HG03460 (cell line): Measurements from ENCODE around the gene PCGF3.
"Not testable (repeated sequence)": the region's sequence is repeated elsewhere in the genome, so short reads cannot be mapped to it uniquely, and the experiment has no call there.

Experiments used
- ATAC-seq: cut with Tn5 transposase; IDR thresholded peaks from one replicate; pipeline ENCODE4 v1.9.1; 2021; ENCODE audit not compliant: unreplicated experiment

PCGF3 gene

GRCh38 chr4:762211-763190 is 56.9 kb downstream of the PCGF3 start:
- no peak for ATAC-seq

GRCh38 chr4:763191-763810 is 57.7 kb downstream of the PCGF3 start:
- no peak for ATAC-seq

GRCh38 chr4:763922-764321 is 58.3 kb downstream of the PCGF3 start:
- no peak for ATAC-seq

GRCh38 chr4:764405-765169 is 59.0 kb downstream of the PCGF3 start:
- no peak for ATAC-seq

- no peak for ATAC-seq
Measured at GRCh38 chr4:766152-766515, 60.5 kb downstream of the PCGF3 start.

GRCh38 chr4:766559-767283 is 61.1 kb downstream of the PCGF3 start:
- ATAC-seq = no peak

- no peak for ATAC-seq
Measured at GRCh38 chr4:768076-768475, 62.4 kb downstream of the PCGF3 start.

GRCh38 chr4:768995-769394 is 63.4 kb downstream of the PCGF3 start:
- no peak for ATAC-seq

- ATAC-seq = no peak
Measured at GRCh38 chr4:769511-769910, 63.9 kb downstream of the PCGF3 start.

- ATAC-seq = no peak
Measured at GRCh38 chr4:770022-770421, 64.4 kb downstream of the PCGF3 start.

- ATAC-seq = no peak
Measured at GRCh38 chr4:771464-771863, 65.8 kb downstream of the PCGF3 start.

GRCh38 chr4:772118-772517 is 66.5 kb downstream of the PCGF3 start:
- ATAC-seq = no peak

GRCh38 chr4:772776-773175 is 67.1 kb downstream of the PCGF3 start:
- ATAC-seq = no peak

GRCh38 chr4:773214-773613 is 67.6 kb downstream of the PCGF3 start:
- ATAC-seq = no peak

- not testable (repeated sequence) for ATAC-seq
Measured at GRCh38 chr4:774419-775092, 68.9 kb downstream of the PCGF3 start.

GRCh38 chr4:775485-775884 is 69.9 kb downstream of the PCGF3 start:
- ATAC-seq = not testable (repeated sequence)

- ATAC-seq = no peak
Measured at GRCh38 chr4:776743-777441, 71.3 kb downstream of the PCGF3 start.

GRCh38 chr4:777520-778262 is 72.1 kb downstream of the PCGF3 start:
- no peak for ATAC-seq

GRCh38 chr4:779555-779954 is 73.9 kb downstream of the PCGF3 start:
- ATAC-seq = no peak
